Measurements from ENCODE around the gene TSPAN3.

Gene TSPAN3

GRCh38 chr15:77029166-77030047, 41.5 kb downstream of the TSPAN3 start:
- peak overlapping the region; percentile 79 for H3K27ac Mint-ChIP-seq
- peaks cover 83% of the 10 kb centered on the region for H3K36me3 Mint-ChIP-seq (ENCODE audit: low read depth)
- peaks cover 10% of the 10 kb centered on the region for H3K4me1 Mint-ChIP-seq (ENCODE audit: low read depth)
- no peak overlapping the region for H3K4me3 Mint-ChIP-seq
- DNase-seq, result no peak
- no peaks in the 10 kb centered on the region for H3K9me3 Mint-ChIP-seq
- no peaks in the 10 kb centered on the region for H3K27me3 Mint-ChIP-seq

- Mint-ChIP-seq H3K4me3 (no peak overlapping the region), H3K4me1 (ENCODE audit: low read depth) (peaks cover 17% of the 10 kb centered on the region), H3K36me3 (ENCODE audit: low read depth) (peaks cover 84% of the 10 kb centered on the region), H3K9me3 (no peaks in the 10 kb centered on the region), H3K27me3 (no peaks in the 10 kb centered on the region), H3K27ac (peak overlapping the region; percentile 79)
- no peak for DNase-seq
Measured at GRCh38 chr15:77028451-77029165, 42.3 kb downstream of the TSPAN3 start.

- Mint-ChIP-seq H3K36me3 (ENCODE audit: low read depth) (peaks cover 85% of the 10 kb centered on the region), H3K4me1 (ENCODE audit: low read depth) (peaks cover 25% of the 10 kb centered on the region), H3K9me3 (no peaks in the 10 kb centered on the region), H3K27ac (peak overlapping the region; percentile 82), H3K27me3 (no peaks in the 10 kb centered on the region), H3K4me3 (no peak overlapping the region)
- no peak for DNase-seq
Measured at GRCh38 chr15:77027697-77028450, 43.0 kb downstream of the TSPAN3 start.

DNA sequence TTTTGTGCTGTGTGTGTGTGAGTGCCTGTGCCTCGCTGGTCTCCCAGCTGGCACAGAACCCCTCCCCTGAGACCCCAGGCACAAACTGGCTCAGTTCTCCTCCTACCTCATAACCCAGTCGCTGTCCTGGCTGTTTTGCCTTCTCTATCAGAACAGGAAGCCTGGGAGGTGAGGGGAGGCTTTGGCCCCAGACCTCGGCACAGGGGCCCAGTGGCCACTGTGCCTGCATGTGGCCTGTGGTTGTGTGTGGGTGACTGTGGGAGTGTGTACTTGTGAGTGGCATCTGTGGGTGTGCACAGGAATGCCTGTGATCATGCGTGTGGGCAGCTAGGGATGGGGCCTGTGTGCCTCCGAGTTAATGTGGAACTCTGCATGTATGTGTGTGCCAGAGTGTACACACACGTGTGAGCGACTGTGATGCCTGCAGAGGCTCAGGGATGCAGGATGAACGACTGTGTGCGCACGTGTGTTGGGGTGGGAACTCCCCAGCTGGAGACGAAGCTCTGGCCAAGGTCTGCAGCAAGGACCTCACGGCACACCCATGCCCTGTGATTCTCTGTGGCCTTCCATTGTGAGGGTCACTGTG, 43.7 kb downstream of the TSPAN3 start:
- peak overlapping the region; percentile 82 for H3K27ac Mint-ChIP-seq
- no peak overlapping the region for H3K4me3 Mint-ChIP-seq
- no peaks in the 10 kb centered on the region for H3K9me3 Mint-ChIP-seq
- no peaks in the 10 kb centered on the region for H3K27me3 Mint-ChIP-seq
- peaks cover 31% of the 10 kb centered on the region for H3K4me1 Mint-ChIP-seq (ENCODE audit: low read depth)
- peaks cover 85% of the 10 kb centered on the region for H3K36me3 Mint-ChIP-seq (ENCODE audit: low read depth)
- DNase-seq, result no peak

DNA sequence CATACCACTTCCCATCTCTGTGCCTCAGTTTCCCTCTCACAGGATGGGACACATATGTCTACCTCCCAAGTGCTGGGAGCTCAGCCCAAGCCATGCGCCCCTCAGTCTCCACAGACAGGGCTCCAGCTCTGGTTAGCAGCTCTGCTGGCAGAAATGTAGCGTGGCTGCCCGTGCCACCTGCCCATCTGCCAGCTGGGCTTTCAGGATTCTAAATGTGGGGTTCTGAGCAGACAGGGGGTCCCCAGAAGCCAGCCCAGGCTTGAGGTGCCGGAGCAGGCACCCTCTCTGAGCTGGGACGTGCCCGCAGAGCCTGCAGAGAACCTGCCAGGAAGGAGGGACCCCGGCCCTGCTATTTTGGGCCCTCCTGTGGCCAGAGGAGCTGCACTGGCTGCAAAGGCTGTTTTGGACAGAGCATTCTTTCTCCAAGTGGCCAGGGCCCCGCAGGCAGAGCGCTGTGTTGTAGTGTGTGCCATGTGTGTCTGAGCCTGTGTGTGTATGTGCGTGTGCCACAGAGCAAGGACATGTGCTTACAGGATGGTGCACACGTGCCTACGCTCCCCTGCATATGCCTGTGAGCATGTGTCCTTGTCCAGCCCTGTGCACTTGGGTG, 44.3 kb downstream of the TSPAN3 start:
- Mint-ChIP-seq H3K27me3 (no peaks in the 10 kb centered on the region), H3K4me1 (ENCODE audit: low read depth) (peaks cover 37% of the 10 kb centered on the region), H3K9me3 (no peaks in the 10 kb centered on the region), H3K36me3 (ENCODE audit: low read depth) (peaks cover 85% of the 10 kb centered on the region), H3K4me3 (no peak overlapping the region), H3K27ac (peak overlapping the region; percentile 82)
- DNase-seq, result peak; percentile 23

DNA sequence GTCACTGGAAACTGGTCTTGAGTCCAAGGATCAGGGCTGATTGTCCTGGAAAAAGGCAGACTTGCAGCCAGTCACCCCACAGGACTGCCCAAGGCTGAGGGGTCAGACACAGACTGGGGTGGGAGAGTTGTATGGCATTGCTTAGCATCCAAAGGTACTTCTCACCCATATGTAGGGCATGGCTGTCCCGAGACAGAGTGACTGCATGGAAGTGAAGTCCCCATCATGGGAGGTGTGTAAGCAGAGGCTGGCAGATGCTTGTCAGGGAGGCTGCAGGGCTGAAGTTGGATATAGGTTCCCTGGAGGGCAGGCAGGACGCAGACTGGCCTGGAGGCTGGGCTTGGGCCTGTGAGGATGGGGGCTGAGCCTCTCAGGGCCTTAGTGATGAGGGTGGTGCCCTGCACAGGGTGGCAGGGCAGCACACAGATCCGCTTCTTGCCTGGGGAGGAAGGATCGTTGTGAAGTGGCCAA, 44.9 kb downstream of the TSPAN3 start:
- peak; percentile 25 for DNase-seq
- H3K36me3 Mint-ChIP-seq (ENCODE audit: low read depth), result peaks cover 86% of the 10 kb centered on the region
- peaks cover 44% of the 10 kb centered on the region for H3K4me1 Mint-ChIP-seq (ENCODE audit: low read depth)
- no peak overlapping the region for H3K4me3 Mint-ChIP-seq
- H3K27me3 Mint-ChIP-seq, result no peaks in the 10 kb centered on the region
- H3K27ac Mint-ChIP-seq, result peak overlapping the region; percentile 82
- no peaks in the 10 kb centered on the region for H3K9me3 Mint-ChIP-seq

- Mint-ChIP-seq H3K36me3 (ENCODE audit: low read depth) (peaks cover 92% of the 10 kb centered on the region), H3K27me3 (no peaks in the 10 kb centered on the region), H3K4me3 (no peak overlapping the region), H3K4me1 (ENCODE audit: low read depth) (peaks cover 50% of the 10 kb centered on the region), H3K9me3 (no peaks in the 10 kb centered on the region), H3K27ac (peak overlapping the region; percentile 82)
- DNase-seq, result peak; percentile 17
Measured at GRCh38 chr15:77025083-77025901, 45.6 kb downstream of the TSPAN3 start.

DNA sequence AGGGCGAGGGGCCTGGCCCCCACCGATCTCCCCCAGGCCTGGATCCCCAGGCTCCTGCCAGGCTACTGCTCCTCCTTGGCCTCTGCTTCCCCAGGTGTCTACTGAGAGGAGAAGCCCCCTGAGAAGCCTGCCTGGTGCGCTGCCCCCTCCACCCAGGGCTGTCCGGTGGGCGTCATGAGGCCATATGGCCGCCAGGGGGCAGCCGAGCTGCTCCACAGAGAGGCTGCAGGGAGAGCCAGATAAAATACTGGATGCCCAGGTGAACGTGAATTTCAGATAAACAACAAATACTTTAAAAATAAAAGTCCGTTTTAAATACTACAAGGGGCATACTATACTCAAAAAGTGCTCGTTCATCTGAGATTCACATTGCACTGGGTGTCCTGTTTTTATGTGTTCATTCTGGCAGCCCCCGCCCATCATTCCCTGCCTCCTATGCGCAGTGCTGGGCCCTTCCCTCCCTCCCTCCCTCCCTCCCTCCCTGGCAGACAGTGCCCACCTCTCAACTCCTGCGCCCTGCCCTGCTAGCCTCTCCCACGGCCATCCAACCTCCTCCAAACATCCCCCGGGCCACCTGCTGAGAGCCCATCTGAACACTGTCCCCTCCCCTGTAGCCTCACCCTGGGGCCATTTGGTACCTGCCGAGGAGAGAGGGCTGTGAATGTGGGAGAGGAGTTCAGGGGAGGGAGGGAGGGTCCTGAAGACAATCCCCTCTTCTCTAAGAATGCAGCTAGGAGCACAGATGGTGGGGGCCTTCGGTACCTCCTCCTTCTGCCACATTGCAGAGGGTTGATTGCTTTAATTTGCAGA, 46.4 kb downstream of the TSPAN3 start:
- Mint-ChIP-seq H3K4me1 (ENCODE audit: low read depth) (peaks cover 57% of the 10 kb centered on the region), H3K4me3 (no peak overlapping the region), H3K9me3 (no peaks in the 10 kb centered on the region), H3K36me3 (ENCODE audit: low read depth) (peaks cover 92% of the 10 kb centered on the region), H3K27me3 (no peaks in the 10 kb centered on the region), H3K27ac (peak overlapping the region; percentile 95)
- DNase-seq, result peak; percentile 84

DNA sequence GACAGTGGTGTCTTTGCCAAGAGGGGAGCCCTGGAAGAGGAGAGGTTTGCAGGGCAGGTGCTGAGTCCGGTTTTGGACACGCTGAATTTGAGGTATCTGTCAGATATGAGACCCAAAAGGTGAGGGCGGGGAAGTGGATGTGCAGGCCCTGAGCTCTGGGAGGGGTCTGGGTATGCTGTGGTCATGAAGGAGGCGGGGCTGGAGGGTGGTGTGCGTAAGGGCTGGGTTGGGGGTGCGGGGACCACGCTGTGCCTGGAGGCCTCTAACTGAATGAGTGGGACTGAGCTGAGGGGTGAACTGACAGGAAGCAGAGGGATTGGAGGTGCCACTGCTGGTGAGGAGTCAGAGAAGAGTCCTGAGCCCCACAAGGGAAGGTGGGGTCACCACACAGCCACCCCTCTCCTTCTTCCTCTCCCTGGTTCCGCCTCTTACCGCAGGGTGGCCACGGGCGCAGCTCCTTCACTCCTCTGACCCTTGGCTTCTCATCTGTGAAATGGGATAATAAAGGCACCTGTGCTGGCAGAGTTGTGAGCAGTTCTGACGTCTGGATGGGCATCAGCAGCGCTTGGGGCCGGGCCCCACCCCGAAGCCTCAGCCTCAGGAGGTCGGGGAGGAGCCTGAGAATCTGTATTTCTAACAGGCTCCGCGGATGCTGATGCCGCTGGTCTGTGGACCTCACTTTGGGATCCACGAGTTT, 47.2 kb downstream of the TSPAN3 start:
- H3K4me3 Mint-ChIP-seq, result peak overlapping the region; percentile 12
- H3K9me3 Mint-ChIP-seq, result no peaks in the 10 kb centered on the region
- no peaks in the 10 kb centered on the region for H3K27me3 Mint-ChIP-seq
- DNase-seq, result no peak
- H3K4me1 Mint-ChIP-seq (ENCODE audit: low read depth), result peaks cover 64% of the 10 kb centered on the region
- peaks cover 92% of the 10 kb centered on the region for H3K36me3 Mint-ChIP-seq (ENCODE audit: low read depth)
- H3K27ac Mint-ChIP-seq, result peak overlapping the region; percentile 95

GRCh38 chr15:77022646-77023575, 48.0 kb downstream of the TSPAN3 start:
- H3K9me3 Mint-ChIP-seq, result no peaks in the 10 kb centered on the region
- H3K4me3 Mint-ChIP-seq, result peak overlapping the region; percentile 45
- H3K27ac Mint-ChIP-seq, result peak overlapping the region; percentile 95
- H3K4me1 Mint-ChIP-seq (ENCODE audit: low read depth), result peaks cover 72% of the 10 kb centered on the region
- no peaks in the 10 kb centered on the region for H3K27me3 Mint-ChIP-seq
- no peak for DNase-seq
- H3K36me3 Mint-ChIP-seq (ENCODE audit: low read depth), result peaks cover 94% of the 10 kb centered on the region

- peak; percentile 71 for DNase-seq
- Mint-ChIP-seq H3K4me1 (ENCODE audit: low read depth) (peaks cover 79% of the 10 kb centered on the region), H3K9me3 (no peaks in the 10 kb centered on the region), H3K27me3 (no peaks in the 10 kb centered on the region), H3K36me3 (ENCODE audit: low read depth) (peaks cover 88% of the 10 kb centered on the region), H3K27ac (peak overlapping the region; percentile 95), H3K4me3 (peak overlapping the region; percentile 45)
Measured at GRCh38 chr15:77021803-77022381, 49.0 kb downstream of the TSPAN3 start.

Data from activated T-cell treated with anti-CD3 and anti-CD28 coated beads, Interleukin-2, amount 50 U/mL, for 24 hours (primary cell).